Suprapubic skin (tissue), 4 donors: ENCODE measurements around the gene DTNB. TPM values are rescaled to one million over a fixed set of nuclear protein-coding genes. Genes with fewer than 3 reads are reported as not detected.

ENCODE experiments used
- DNase-seq, 2 donors: peaks; one replicate each; pipeline ENCODE4 v3.0.0-alpha.2; 2019; ENCODE audit warnings: low spot score in 2 of 2
- H3K27ac ChIP-seq: fragments of 200-600 bp; sonication (generic); one replicate; pipeline ENCODE4 v1.5.1; 2019
- H3K27me3 ChIP-seq: fragments of 200-600 bp; sonication (generic); one replicate; pipeline ENCODE4 v1.5.1; 2019
- H3K36me3 ChIP-seq: fragments of 200-600 bp; sonication (generic); one replicate; pipeline ENCODE4 v1.5.1; 2019
- H3K4me1 ChIP-seq: fragments of 200-600 bp; sonication (generic); one replicate; pipeline ENCODE4 v1.5.1; 2019
- H3K4me3 ChIP-seq: fragments of 200-600 bp; sonication (generic); one replicate; pipeline ENCODE4 v1.5.1; 2019; ENCODE audit warnings: mild to moderate bottlenecking
- H3K9me3 ChIP-seq: fragments of 200-600 bp; sonication (generic); one replicate; pipeline ENCODE4 v1.5.1; 2019
- EP300 ChIP-seq: sonication (generic); formaldehyde crosslinking; IDR thresholded peaks from one replicate; pipeline ENCODE4 v1.6.1; 2017; ENCODE audit warnings: antibody characterized with exemption
- POLR2A ChIP-seq, 2 donors: fragments of 450-650 bp; IDR thresholded peaks; one replicate each; pipeline ENCODE4 v1.6.1; 2017; ENCODE audit warnings: antibody characterized with exemption in 2 of 2, mild to moderate bottlenecking in 2 of 2, moderate library complexity in 2 of 2
- POLR2AphosphoS5 ChIP-seq, 3 donors: sonication (generic); formaldehyde crosslinking; IDR thresholded peaks; one replicate each; pipeline ENCODE4 v1.6.1; 2017; ENCODE audit warnings: antibody characterized with exemption in 3 of 3
- WGBS: methylation state at CpG from one replicate; pipeline ENCODE4 v1.1.5; 2018; 5-methylcytosine and 5-hydroxymethylcytosine counted together
- total RNA-seq, 4 donors: library from RNA; depleted of rRNA; stranded (reverse); fragments of >200 nt; gene quantifications; one replicate each; pipeline ENCODE4 v1.1.0, GENCODE V29; 2016
- TF ChIP-seq, protein P1 (sequence below), 2 donors: fragments of 200-600 bp in 1 of 2; fragments of 450-650 bp in 1 of 2; sonication (generic) in 1 of 2; IDR thresholded peaks; one replicate each; pipeline ENCODE4 v1.5.1; 2016 to 2019; ENCODE audit warnings: antibody characterized with exemption in 2 of 2, mild to moderate bottlenecking in 1 of 2, moderate library complexity in 1 of 2

Gene DTNB
- total RNA-seq, 4 donors from 2014 or later = 11.8 to 40.1 (median 24.1) TPM

DNA sequence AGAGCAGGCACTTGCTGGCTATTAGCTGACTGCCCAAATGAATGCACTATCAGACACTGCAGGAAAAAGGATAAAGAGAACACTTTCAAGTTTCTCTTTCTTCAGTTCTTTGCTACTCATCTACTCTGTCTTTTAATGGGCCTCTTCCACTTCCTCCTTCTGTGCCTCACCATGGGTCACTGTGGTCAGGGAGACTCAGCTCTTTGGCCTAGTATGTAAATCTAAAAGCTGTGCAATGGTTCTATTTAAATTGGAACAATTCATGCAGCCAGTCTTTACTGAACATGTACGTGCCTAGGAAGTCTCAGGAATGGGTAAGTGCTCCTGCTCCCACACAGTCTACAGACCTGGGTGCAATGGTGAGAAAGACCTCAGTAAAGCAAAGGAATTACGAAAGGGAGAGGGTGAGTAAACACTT is 252.5 kb downstream of the DTNB start:
- H3K27me3 ChIP-seq = no peaks in the 10 kb centered on the region
- H3K4me1 ChIP-seq = no peaks in the 10 kb centered on the region
- 86% methylated on average over 2 of the region's 2 CpGs for WGBS
- H3K9me3 ChIP-seq = no peaks in the 10 kb centered on the region
- no peak overlapping the region for H3K4me3 ChIP-seq
- TF ChIP-seq POLR2AphosphoS5 (IDR thresholded peaks at IDR 0.05) (no peak), EP300 (no peak), POLR2A (IDR thresholded peaks at IDR 0.05) (no peak)
- TF ChIP-seq, protein P1, sequence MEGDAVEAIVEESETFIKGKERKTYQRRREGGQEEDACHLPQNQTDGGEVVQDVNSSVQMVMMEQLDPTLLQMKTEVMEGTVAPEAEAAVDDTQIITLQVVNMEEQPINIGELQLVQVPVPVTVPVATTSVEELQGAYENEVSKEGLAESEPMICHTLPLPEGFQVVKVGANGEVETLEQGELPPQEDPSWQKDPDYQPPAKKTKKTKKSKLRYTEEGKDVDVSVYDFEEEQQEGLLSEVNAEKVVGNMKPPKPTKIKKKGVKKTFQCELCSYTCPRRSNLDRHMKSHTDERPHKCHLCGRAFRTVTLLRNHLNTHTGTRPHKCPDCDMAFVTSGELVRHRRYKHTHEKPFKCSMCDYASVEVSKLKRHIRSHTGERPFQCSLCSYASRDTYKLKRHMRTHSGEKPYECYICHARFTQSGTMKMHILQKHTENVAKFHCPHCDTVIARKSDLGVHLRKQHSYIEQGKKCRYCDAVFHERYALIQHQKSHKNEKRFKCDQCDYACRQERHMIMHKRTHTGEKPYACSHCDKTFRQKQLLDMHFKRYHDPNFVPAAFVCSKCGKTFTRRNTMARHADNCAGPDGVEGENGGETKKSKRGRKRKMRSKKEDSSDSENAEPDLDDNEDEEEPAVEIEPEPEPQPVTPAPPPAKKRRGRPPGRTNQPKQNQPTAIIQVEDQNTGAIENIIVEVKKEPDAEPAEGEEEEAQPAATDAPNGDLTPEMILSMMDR (IDR thresholded peaks at IDR 0.05) = no peak
- H3K36me3 ChIP-seq = no peaks in the 10 kb centered on the region
- H3K27ac ChIP-seq = no peak overlapping the region
- DNase-seq = no peak

- Histone ChIP-seq H3K36me3 (no peaks in the 10 kb centered on the region), H3K4me3 (no peak overlapping the region), H3K27me3 (no peaks in the 10 kb centered on the region), H3K4me1 (no peaks in the 10 kb centered on the region), H3K27ac (no peak overlapping the region), H3K9me3 (no peaks in the 10 kb centered on the region)
- no peak for DNase-seq
- no peak for TF ChIP-seq POLR2A (IDR thresholded peaks at IDR 0.05)
- no peak for TF ChIP-seq EP300
- TF ChIP-seq POLR2AphosphoS5 (IDR thresholded peaks at IDR 0.05) = no peak
- TF ChIP-seq, protein P1 (IDR thresholded peaks at IDR 0.05) = no peak
- WGBS = 93% methylated on average over 10 of the region's 10 CpGs
Measured at GRCh38 chr2:25419678-25420242, 253.6 kb downstream of the DTNB start.

GRCh38 chr2:25418944-25419677 is 254.3 kb downstream of the DTNB start:
- TF ChIP-seq, protein P1 (IDR thresholded peaks at IDR 0.05) = no peak
- TF ChIP-seq POLR2AphosphoS5 (IDR thresholded peaks at IDR 0.05) (no peak), EP300 (no peak), POLR2A (IDR thresholded peaks at IDR 0.05) (no peak)
- H3K9me3 ChIP-seq = no peaks in the 10 kb centered on the region
- no peak for DNase-seq
- no peak overlapping the region for H3K4me3 ChIP-seq
- no peak overlapping the region for H3K27ac ChIP-seq
- H3K4me1 ChIP-seq = no peaks in the 10 kb centered on the region
- no peaks in the 10 kb centered on the region for H3K36me3 ChIP-seq
- WGBS = 91% methylated on average over 13 of the region's 13 CpGs
- H3K27me3 ChIP-seq = no peaks in the 10 kb centered on the region

- WGBS = 96% methylated on average over 6 of the region's 6 CpGs
- no peaks in the 10 kb centered on the region for H3K27me3 ChIP-seq
- H3K36me3 ChIP-seq = no peaks in the 10 kb centered on the region
- H3K9me3 ChIP-seq = no peaks in the 10 kb centered on the region
- no peaks in the 10 kb centered on the region for H3K4me1 ChIP-seq
- DNase-seq = no peak
- no peak overlapping the region for H3K27ac ChIP-seq
- TF ChIP-seq EP300 (no peak), POLR2A (IDR thresholded peaks at IDR 0.05) (no peak), POLR2AphosphoS5 (IDR thresholded peaks at IDR 0.05) (no peak)
- TF ChIP-seq, protein P1 (IDR thresholded peaks at IDR 0.05) = no peak
- no peak overlapping the region for H3K4me3 ChIP-seq
Measured at GRCh38 chr2:25417715-25418369, 255.5 kb downstream of the DTNB start.

- no peaks in the 10 kb centered on the region for H3K27me3 ChIP-seq
- WGBS = 89% methylated on average over 3 of the region's 3 CpGs
- no peak overlapping the region for H3K4me3 ChIP-seq
- TF ChIP-seq, protein P1 (IDR thresholded peaks at IDR 0.05) = no peak
- TF ChIP-seq POLR2AphosphoS5 (IDR thresholded peaks at IDR 0.05) (no peak), EP300 (no peak), POLR2A (IDR thresholded peaks at IDR 0.05) (no peak)
- no peaks in the 10 kb centered on the region for H3K36me3 ChIP-seq
- H3K27ac ChIP-seq = no peak overlapping the region
- no peak for DNase-seq
- H3K4me1 ChIP-seq = no peaks in the 10 kb centered on the region
- H3K9me3 ChIP-seq = no peaks in the 10 kb centered on the region
Measured at GRCh38 chr2:25416674-25417073, 256.7 kb downstream of the DTNB start.
